Myocyte (in vitro differentiated cells): ENCODE results near the gene LSM4. TPM values are rescaled to one million over a fixed set of nuclear protein-coding genes. Genes with fewer than 3 reads are reported as not detected.

Experiments
- DNase-seq: peaks from one replicate; pipeline ENCODE4 v3.0.0-alpha.2; 2012; ENCODE audit warnings: low read depth
- total RNA-seq: library from RNA; depleted of rRNA; stranded (reverse); fragments of >200 nt; gene quantifications from 2 replicates; pipeline ENCODE4 v1.2.3, GENCODE V29; 2014

LSM4 gene
- total RNA-seq, 1 donor from 2014 or later, result 353 TPM

DNA sequence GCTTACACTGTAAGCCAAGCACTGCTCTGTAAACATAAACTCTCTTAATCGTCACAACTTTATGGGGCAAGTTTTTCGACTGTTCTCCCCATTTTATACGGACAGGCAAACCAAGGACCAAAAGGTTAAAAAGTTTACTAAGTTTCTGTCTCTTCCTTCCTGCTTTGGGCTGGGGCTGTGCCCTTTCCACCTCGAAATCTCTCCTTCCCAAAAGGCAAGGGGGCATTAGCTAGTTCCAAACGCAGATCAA is 43.7 kb downstream of the LSM4 start:
- DNase-seq, result no peak

DNA sequence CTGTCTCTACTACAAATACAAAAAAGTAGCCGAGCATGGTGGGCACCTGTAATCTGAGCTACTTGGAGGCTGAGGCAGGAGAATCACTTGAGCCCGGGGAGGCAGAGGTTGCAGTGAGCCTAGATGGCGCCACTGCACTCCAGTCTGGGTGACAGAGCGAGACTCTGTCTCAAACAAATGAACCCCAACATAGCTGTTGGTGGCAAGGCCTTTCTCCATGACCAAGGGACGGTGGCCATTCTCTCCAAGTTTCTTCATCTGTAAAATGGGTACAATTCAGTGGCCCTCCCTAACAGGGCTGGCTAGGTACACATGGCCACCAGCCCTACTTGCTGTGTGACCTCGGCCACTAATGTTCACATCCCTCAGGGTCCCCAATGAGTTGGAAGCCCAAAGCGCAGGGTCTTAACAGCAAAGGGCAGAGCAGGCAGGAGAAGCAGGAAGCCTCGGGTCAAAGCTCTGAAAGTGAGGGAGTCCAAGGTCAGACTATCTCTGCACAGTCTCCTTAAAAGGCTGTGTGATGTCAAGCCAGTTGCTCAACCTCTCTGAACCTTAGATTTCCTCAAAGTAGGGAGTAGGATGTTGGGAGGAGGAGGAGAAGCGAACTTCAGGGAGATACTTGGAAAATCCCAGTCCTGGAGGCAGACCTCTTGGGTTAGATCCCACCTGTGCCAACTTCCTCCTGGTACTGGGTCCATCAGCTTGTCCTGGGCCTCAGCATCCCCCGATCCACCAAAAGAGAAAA is 44.2 kb downstream of the LSM4 start:
- DNase-seq, result peak; percentile 23

DNA sequence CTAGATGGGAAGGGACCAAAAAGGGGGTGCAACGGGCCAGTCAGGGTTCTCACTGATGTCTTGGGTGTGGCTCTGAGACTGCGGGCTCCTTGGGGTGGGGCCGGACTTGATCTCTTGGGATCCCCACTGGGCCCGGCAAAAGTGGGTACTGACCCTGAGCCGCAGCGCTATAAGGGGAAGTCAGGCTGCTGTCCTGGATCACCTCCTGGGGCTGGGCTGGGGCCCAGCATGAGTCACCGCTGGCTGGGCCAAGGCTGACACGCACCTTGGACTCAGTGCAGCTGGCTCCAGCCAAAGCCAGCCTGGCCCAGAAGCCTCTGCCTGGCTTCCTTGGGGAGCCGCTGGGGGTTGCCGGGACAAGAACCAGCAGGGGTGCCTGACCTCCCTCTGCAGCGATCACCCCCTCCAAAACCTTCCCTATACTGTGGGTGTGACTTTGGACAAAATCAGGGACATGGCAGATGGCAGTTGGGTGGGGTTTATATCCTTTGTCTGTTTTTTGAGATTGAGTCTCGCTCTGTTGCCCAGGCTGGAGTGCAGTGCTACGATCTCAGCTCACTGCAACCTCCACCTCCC is 48.0 kb downstream of the LSM4 start:
- DNase-seq, result peak; percentile 92

DNA sequence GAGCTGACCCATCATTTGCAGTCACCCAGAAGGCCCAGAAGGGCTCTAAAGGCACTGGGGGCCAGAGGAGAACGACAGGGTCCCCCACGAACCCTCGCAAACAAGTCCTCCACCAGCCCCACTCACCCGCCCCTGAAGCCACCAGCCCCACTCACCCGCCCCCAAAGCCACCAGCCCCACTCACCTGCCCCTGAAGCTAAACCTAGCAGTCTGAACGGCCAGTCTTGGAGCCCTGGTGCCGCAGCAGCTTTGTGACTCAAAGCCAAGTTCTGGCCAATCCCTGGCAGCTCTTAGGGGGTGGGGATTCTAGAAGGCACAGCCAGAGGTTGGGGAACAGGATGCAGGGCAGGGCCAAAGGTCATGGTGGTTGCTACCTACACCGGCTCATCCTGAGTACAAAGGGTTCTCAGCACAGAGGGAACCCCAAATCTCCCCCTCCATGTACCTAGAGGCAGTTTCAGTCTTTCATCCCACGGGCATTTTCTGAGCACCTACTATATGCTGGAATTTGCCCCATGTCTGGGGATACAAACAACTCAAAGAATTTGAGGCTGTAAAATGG is 48.6 kb downstream of the LSM4 start, which contains the start of gene IQCN:
IQCN (minus strand) TSS at position 234 of the 562 bp plus-strand sequence. CDS start 4,974 bp downstream, outside the sequence.
- DNase-seq, result peak; percentile 38

- no peak for DNase-seq
Observed at GRCh38 chr19:18273561-18274218, 49.2 kb downstream of the LSM4 start.

DNA sequence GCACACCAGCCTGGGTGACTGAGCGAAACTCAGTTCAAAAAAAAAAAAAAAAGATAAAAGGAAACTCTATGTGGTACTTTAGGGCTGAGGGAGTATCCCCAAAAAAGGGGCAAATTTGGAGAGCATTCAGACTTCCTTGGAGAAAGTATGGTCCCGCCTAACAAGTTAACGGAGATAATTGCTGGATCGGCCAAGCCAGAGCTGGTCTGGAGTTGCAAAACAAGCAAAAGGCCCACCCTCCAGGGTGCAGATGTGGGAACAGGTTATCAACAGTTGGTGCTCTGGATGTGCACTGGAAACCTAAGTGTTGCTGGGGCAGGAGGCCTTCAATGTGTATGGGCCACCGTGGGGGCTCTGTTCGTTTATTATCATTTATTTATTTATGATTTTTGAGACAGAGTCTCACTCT is 51.4 kb downstream of the LSM4 start:
- no peak for DNase-seq

- no peak for DNase-seq
Observed at GRCh38 chr19:18270326-18270725, 52.5 kb downstream of the LSM4 start.

GRCh38 chr19:18269070-18269723 is 53.7 kb downstream of the LSM4 start:
- DNase-seq, result no peak

DNA sequence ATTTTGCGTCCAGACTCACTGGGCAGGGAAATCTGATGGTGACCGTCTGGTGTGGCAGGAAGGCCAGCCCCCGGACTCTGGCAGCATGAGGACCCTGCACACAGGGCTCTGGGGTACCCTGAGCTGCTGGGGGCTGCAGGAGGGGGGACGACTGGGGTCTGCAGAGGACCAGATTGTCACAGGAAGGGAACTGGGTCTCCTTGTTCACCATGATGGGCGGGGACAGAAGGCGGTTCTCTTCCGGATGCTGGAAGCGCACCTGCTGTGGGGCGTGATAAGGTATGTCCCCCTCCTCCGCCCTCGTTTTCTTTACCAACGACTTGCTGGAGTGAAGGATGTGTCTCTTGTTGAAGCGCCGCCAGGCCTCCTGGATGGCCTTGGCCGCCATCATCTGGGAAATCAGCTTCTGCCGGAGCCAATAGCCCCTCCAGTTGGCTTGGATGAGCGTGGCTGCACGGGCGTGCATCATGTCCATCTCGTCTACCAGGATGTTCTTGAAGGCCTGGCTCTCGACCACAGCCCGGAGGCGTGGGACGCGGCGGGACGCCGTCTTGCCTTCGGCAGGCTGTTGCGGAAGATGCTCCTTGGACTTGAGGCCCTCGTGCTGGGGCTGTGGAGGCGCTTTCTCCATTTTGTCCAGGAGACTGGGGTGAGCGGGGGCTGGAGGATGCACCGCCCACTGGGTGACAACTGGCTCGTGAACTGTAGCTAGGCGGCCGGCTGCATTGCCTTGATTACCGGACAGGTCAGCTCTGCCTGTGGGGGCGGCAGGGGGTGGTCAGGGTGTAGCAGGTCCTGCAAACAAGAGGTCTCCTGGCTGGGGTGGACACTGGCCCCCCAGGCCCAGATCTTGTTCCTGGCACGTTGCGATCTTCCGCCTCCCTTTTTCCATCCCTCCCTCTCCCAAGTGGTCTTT is 55.8 kb downstream of the LSM4 start:
- DNase-seq, result no peak

DNA sequence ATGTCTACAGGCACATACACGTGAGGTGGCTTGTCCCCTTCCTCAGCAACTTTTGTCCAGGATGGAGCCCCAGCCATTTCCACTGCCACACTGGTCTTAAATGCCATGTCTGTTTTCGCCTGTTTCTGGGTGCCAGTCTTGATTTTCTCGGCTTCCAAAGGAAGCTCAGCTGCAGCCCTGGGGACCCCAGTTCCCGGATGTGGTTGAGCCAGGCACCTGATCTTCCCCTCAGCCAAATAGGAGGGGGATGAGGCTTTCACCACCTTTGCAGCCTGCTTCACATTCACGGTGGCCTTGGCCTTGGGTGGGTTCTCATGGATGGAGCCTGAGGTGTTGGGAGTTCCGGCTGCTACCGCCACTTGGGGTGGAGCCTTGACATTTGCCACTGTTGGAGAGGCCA is 57.3 kb downstream of the LSM4 start:
- no peak for DNase-seq

DNA sequence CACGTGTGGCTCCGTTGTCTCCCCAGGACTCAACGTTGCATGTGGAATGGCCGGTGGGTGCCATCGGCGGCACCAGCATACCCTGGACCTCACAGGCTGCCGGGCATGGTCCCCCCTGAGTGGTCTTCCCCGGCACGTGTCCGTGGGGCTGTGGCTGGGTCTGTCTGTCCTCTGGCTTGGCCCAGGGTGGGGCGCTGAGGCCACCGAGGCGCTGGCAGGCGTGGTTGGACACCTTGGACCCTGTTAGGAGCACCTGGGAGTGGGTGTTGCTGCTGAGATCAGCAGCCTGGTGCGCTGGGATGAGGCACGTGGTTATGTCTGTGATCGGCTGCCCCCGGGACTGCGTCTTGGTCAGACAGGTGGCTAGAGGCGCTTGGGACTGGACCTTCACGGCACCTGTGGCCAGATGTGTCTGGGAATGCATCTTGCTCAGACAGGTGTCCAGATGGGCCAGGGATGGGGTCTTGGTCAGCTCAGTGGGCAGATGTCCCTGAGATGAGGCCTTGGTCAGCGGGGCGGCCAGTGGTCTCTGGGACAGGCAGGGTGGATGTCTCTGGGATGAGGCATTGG is 57.8 kb downstream of the LSM4 start:
- no peak for DNase-seq

DNA sequence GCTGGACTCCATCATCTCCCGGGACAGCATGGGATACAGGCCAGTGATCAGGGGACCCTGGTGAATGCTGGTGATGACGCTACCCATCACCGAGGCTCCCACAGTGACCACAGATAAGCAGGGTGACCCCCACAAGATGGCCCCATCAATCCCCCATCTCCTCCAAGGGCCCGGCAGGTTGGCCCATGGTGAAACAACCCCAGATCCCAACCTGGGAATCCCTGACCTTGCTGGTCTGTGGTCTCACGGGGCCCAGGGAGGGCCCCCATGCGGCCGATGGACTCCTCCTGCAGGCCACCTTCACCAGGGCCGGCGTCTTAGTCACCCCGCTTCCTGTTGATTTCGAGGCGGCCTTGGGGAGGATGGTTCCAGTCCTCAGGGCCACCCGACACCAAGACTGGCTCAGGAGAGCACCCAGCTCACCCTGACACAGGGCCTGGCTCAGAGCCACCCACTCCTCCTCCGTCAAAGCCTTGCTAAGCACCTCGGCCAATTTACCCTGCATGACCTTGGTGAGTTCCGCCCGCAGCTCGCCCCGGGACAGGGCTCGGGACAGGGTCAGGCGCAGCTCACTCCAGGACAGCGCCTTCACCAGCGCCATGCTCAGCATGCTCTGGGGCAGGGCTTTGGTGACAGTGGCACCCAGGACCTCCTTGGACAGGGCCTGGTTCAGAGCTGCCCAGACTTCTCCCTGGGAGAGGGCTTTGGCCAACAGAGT is 58.6 kb downstream of the LSM4 start:
- DNase-seq, result no peak

GRCh38 chr19:18263324-18264136 is 59.3 kb downstream of the LSM4 start:
- no peak for DNase-seq

DNA sequence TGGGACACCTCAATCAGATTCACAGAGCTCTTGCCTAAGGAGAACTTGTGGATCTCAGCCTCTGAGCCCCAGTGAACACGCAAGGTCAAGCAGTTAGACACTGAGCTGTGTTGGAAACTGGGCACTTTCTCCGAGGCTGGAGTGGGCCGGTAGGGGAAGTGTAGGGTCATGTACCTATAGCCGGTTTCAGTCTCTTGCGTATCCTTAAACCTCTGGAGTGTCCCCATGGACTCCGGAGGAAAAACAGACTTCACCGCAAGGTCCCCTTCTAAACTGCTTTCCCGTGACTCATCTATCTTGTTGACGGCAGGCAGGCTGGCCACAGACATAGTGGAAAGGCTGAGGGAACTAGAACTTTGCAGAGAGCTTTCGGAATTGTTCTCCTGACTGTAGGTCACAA is 60.0 kb downstream of the LSM4 start:
- DNase-seq, result no peak

- no peak for DNase-seq
Observed at GRCh38 chr19:18262144-18262543, 60.7 kb downstream of the LSM4 start.

GRCh38 chr19:18261474-18261873 is 61.4 kb downstream of the LSM4 start:
- no peak for DNase-seq

- peak; percentile 16 for DNase-seq
Observed at GRCh38 chr19:18259893-18260292, 63.0 kb downstream of the LSM4 start.

DNA sequence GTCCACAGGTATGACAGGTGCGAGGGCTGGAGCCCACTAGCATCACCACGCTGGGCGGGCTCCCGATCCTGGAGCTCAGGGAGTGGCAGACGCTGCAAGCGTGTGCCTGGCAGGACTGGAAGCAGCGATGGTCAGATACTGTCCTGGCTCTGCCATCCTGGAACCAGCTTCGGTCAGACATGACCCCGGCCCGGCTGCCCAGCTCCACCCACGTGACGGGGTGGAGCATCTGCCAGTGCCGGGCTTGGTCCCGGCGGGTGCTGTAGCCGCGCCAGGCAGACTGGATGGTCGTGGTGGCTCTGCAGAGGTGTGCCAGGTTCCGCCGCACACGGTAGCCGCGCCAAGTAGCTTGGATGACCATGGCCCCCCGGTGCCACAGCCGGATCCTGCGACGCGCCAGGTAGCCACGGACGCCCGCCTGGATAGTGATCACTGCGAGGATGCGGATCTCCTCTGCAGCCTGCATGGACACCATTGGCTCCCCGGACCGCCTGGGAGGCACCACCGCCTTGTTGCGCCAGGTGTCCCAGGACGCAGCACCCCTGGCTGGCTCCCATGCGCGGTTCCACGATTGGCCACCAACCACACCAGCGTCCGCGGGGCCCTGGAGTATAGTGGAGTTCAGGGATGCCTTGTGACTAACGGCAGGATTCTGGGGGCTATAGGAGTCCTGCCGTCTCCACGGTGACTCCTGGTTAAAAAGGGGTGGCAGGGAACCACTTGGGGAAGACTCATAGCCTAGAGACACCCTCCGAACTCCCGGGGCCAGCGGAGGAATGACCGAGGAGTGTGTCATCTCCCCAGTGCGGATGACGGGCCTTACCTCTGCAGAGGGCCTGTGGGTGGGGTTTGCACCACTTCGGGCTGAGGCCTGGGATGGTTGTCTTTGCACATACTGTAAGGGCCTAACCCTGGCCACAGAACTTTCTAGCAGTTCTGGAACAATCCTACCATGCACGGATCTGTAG is 65.1 kb downstream of the LSM4 start:
- no peak for DNase-seq
